Stimulated activated CD8-positive, alpha-beta memory T cell treated with anti-CD3 and anti-CD28 coated beads, Interleukin-12 subunit alpha, Interleukin-12 subunit beta, amount 100 ng/mL, for 24 hours (primary cell): ENCODE measurements around the gene SIGLEC11.

ENCODE experiments used
- DNase-seq: peaks from one replicate; pipeline ENCODE4 v3.0.0-alpha.2; 2020; ENCODE audit errors: extremely low read depth

The SIGLEC11 gene

DNA sequence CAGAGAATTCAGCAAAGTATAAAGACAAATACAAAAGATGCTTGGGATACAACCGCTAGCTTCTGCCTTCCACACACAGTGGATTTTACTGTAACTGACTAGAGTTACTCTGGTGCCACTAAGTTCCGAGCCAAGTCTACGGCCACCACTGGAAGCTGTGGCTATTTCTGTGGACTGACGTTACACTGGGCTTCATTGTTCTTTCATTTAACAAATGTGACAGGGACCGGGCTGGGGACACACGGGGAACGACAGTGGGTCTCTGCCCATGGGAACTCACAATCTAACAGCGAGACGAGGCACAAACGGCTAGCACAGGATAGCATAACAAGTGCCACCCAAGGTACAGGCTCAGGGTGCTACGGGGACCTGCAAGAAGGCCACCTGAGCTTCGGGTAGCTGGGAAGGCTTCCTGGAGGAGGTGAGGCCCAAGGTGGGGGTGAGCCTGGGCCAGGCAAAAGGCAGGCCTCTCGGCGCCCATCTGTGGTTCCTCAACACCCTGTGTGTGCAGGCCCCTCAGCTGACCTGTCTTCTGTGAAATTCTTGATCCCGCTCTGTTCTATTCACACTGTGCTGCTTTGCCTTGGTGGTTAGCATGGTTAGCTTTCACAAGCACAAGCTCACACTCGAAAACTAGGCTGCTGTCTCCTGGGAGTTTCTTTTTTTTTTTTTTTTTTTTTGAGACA is 54.0 kb downstream of the SIGLEC11 start:
- no peak for DNase-seq

DNA sequence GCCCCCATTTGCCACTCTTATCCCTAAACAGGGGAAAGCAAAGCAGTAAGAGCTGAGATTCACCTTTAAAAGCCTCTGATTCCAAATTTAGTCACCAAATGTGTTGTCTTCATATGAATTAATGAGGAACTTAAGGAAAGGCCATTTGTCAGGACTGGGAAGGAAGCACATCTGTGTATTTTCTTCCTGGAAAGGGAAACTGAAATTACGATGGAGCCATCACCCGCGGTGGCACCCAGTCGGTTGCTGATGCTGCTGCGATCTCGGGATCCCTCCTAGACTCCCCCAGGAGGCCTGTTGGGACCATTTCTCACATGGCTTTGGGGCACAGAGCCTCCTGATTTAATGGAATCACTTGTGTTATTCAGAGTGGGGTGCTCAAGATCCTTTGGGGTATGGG is 56.8 kb downstream of the SIGLEC11 start:
- DNase-seq = no peak
